Smooth muscle cell (in vitro differentiated cells): Measurements from ENCODE around the gene NOS1AP. TPM values are rescaled to one million over a fixed set of nuclear protein-coding genes. Genes with fewer than 3 reads are reported as not detected.

ENCODE experiments used
- DNase-seq: peaks from one replicate; lab custom pipeline; 2025; ENCODE audit not compliant: unreplicated experiment; lab: John Stamatoyannopoulos, UW
- H2AFZ ChIP-seq: fragments of 200-600 bp; sonication (generic); 2 replicates; pipeline ENCODE4 v1.6.0; 2016; ENCODE audit warnings: antibody characterized with exemption, low read depth, mild to moderate bottlenecking
- H3F3A ChIP-seq: fragments of 200-600 bp; sonication (generic); 2 replicates; pipeline ENCODE4 v1.6.0; 2017; ENCODE audit warnings: antibody characterized with exemption, low read depth
- H3K27ac ChIP-seq: fragments of 200-600 bp; sonication (generic); 2 replicates; pipeline ENCODE4 v1.5.1; 2016; ENCODE audit warnings: low read depth, mild to moderate bottlenecking
- H3K27me3 ChIP-seq: fragments of 200-600 bp; sonication (generic); 2 replicates; pipeline ENCODE4 v1.6.1; 2016; ENCODE audit warnings: low read depth, mild to moderate bottlenecking
- H3K36me3 ChIP-seq: fragments of 200-600 bp; sonication (generic); 2 replicates; pipeline ENCODE4 v1.5.1; 2016; ENCODE audit warnings: low read depth
- H3K4me1 ChIP-seq: fragments of 200-600 bp; sonication (generic); 2 replicates; pipeline ENCODE4 v1.5.1; 2016; ENCODE audit warnings: low read depth
- H3K4me2 ChIP-seq: fragments of 200-600 bp; sonication (generic); 2 replicates; pipeline ENCODE4 v1.6.0; 2016; ENCODE audit warnings: mild to moderate bottlenecking
- H3K4me3 ChIP-seq: fragments of 200-600 bp; sonication (generic); 2 replicates; pipeline ENCODE4 v1.5.1; 2016; ENCODE audit warnings: mild to moderate bottlenecking
- H3K79me2 ChIP-seq: fragments of 200-600 bp; sonication (generic); 2 replicates; pipeline ENCODE4 v1.6.0; 2016; ENCODE audit warnings: low read depth, mild to moderate bottlenecking
- H3K9ac ChIP-seq: fragments of 200-600 bp; sonication (generic); 2 replicates; pipeline ENCODE4 v1.6.0; 2016; ENCODE audit warnings: low read depth
- H3K9me3 ChIP-seq: fragments of 200-600 bp; sonication (generic); replicated peaks from 2 replicates; pipeline ENCODE4 v1.5.1; 2016; ENCODE audit warnings: low read depth
- H4K20me1 ChIP-seq: fragments of 200-600 bp; sonication (generic); 2 replicates; pipeline ENCODE4 v1.6.0; 2016; ENCODE audit warnings: low read depth
- CTCF ChIP-seq: fragments of 200-600 bp; sonication (generic); IDR thresholded peaks from 2 replicates; pipeline ENCODE4 v1.5.1; 2017; ENCODE audit warnings: borderline replicate concordance, mild to moderate bottlenecking, antibody characterized with exemption; ENCODE audit not compliant: insufficient read depth, poor library complexity, severe bottlenecking
- WGBS: methylation state at CpG from one replicate; pipeline ENCODE4 v1.1.7; 2016; ENCODE audit warnings: low lambda C conversion rate; 5-methylcytosine and 5-hydroxymethylcytosine counted together
- polyA plus RNA-seq: library from polyadenylated mRNA; unstranded; fragments of >200 nt; fragmentation: Nextera tagmentation; extraction: Ambion mirVana; gene quantifications from 2 replicates; pipeline ENCODE4 v1.2.1, GENCODE V29; 2016
- total RNA-seq: library from RNA; depleted of rRNA; stranded (reverse); fragments of >200 nt; gene quantifications from 2 replicates; pipeline ENCODE4 v1.2.3, GENCODE V29; 2014

NOS1AP gene
- total and polyA plus RNA-seq, 2 experiments from 2014 or later, result 0.54 to 0.80 TPM

GRCh38 chr1:162165528-162165927 lies 96.0 kb downstream of the NOS1AP start:
- Histone ChIP-seq H4K20me1 (no peaks in the 10 kb centered on the region), H3K27ac (no peak overlapping the region), H3K4me3 (no peak overlapping the region), H3K36me3 (no peaks in the 10 kb centered on the region), H3K27me3 (no peaks in the 10 kb centered on the region), H3K9ac (no peak overlapping the region), H3K79me2 (no peaks in the 10 kb centered on the region), H3K4me2 (no peak overlapping the region), H2AFZ (no peak overlapping the region), H3K4me1 (peaks cover 30% of the 10 kb centered on the region), H3F3A (no peaks in the 10 kb centered on the region), H3K9me3 (no peaks in the 10 kb centered on the region)
- no peak for DNase-seq
- no peak for TF ChIP-seq CTCF
- WGBS, result 86% methylated on average over 3 of the region's 3 CpGs

- no peaks in the 10 kb centered on the region for H3K79me2 ChIP-seq
- H3F3A ChIP-seq, result no peaks in the 10 kb centered on the region
- TF ChIP-seq CTCF, result no peak
- 84% methylated on average over 9 of the region's 9 CpGs for WGBS
- H3K27me3 ChIP-seq, result no peaks in the 10 kb centered on the region
- H3K4me2 ChIP-seq, result no peak overlapping the region
- no peak overlapping the region for H2AFZ ChIP-seq
- H3K27ac ChIP-seq, result no peak overlapping the region
- no peak overlapping the region for H3K4me3 ChIP-seq
- H3K4me1 ChIP-seq, result peaks cover 30% of the 10 kb centered on the region
- no peak for DNase-seq
- no peak overlapping the region for H3K9ac ChIP-seq
- H4K20me1 ChIP-seq, result no peaks in the 10 kb centered on the region
- H3K9me3 ChIP-seq, result no peaks in the 10 kb centered on the region
- no peaks in the 10 kb centered on the region for H3K36me3 ChIP-seq
Measured at GRCh38 chr1:162166917-162167615, 97.6 kb downstream of the NOS1AP start.

- Histone ChIP-seq H4K20me1 (no peaks in the 10 kb centered on the region), H3K9me3 (no peaks in the 10 kb centered on the region), H3K27ac (no peak overlapping the region), H3F3A (no peaks in the 10 kb centered on the region), H3K36me3 (no peaks in the 10 kb centered on the region), H3K4me3 (no peak overlapping the region), H3K27me3 (no peaks in the 10 kb centered on the region), H3K4me1 (peaks cover 30% of the 10 kb centered on the region), H3K9ac (no peak overlapping the region), H2AFZ (no peak overlapping the region), H3K79me2 (no peaks in the 10 kb centered on the region), H3K4me2 (no peak overlapping the region)
- no peak for DNase-seq
- TF ChIP-seq CTCF, result no peak
- 69% methylated on average over 5 of the region's 5 CpGs for WGBS
Measured at GRCh38 chr1:162168261-162168660, 98.8 kb downstream of the NOS1AP start.

GRCh38 chr1:162169031-162169790 lies 99.7 kb downstream of the NOS1AP start:
- 85% methylated on average over 7 of the region's 7 CpGs for WGBS
- Histone ChIP-seq H3K4me3 (no peak overlapping the region), H3K27me3 (no peaks in the 10 kb centered on the region), H3K27ac (no peak overlapping the region), H3F3A (no peaks in the 10 kb centered on the region), H2AFZ (no peak overlapping the region), H3K4me1 (peaks cover 30% of the 10 kb centered on the region), H3K9ac (no peak overlapping the region), H4K20me1 (no peaks in the 10 kb centered on the region), H3K9me3 (no peaks in the 10 kb centered on the region), H3K79me2 (no peaks in the 10 kb centered on the region), H3K4me2 (no peak overlapping the region), H3K36me3 (no peaks in the 10 kb centered on the region)
- no peak for TF ChIP-seq CTCF
- no peak for DNase-seq
